Activated CD4-positive, alpha-beta memory T cell treated with anti-CD3 and anti-CD28 coated beads, Interleukin-2, amount 10 ng/mL, durations not matched to agents 7 days and 5 days (primary cell): ENCODE results near the gene UBXN1. TPM values are rescaled to one million over a fixed set of nuclear protein-coding genes. Genes with fewer than 3 reads are reported as not detected.

ENCODE experiments used
- CTCF ChIA-PET: fragments of 350-600 bp; sonication (Branson Sonifier 250); formaldehyde crosslinking; loops from one replicate; lab custom pipeline; 2021; ENCODE audit warnings: antibody characterized with exemption, inconsistent platforms; lab: Charles Lee
- POLR2A ChIA-PET: fragments of 350-600 bp; sonication (Branson Sonifier 250); formaldehyde crosslinking; loops from one replicate; lab custom pipeline; 2021; ENCODE audit warnings: antibody characterized with exemption; lab: Charles Lee
- DNase-seq: peaks from one replicate; pipeline ENCODE4 v3.0.0-alpha.2; 2020
- H3K27ac Mint-ChIP-seq: one replicate; pipeline ENCODE4 v1.8.0; 2021; ENCODE audit warnings: mild to moderate bottlenecking, mixed read lengths
- H3K27me3 Mint-ChIP-seq: one replicate; pipeline ENCODE4 v1.8.0; 2021; ENCODE audit warnings: mixed read lengths
- H3K36me3 Mint-ChIP-seq: one replicate; pipeline ENCODE4 v1.8.0; 2021; ENCODE audit warnings: low read depth, mixed read lengths
- H3K4me1 Mint-ChIP-seq: one replicate; pipeline ENCODE4 v1.8.0; 2021; ENCODE audit warnings: mixed read lengths
- H3K4me3 Mint-ChIP-seq: one replicate; pipeline ENCODE4 v1.8.0; 2021; ENCODE audit warnings: mild to moderate bottlenecking, mixed read lengths
- H3K9me3 Mint-ChIP-seq: one replicate; pipeline ENCODE4 v1.8.0; 2021; ENCODE audit warnings: mixed read lengths
- total RNA-seq, 2 experiments: library from RNA; stranded (reverse); gene quantifications; one replicate each; pipeline ENCODE4 v1.2.3, GENCODE V29; 2021

UBXN1 gene
- total RNA-seq, 2 experiments from 2014 or later, result 135 to 139 TPM

- Mint-ChIP-seq H3K4me1 (peaks cover 68% of the 10 kb centered on the region), H3K36me3 (peaks cover 53% of the 10 kb centered on the region), H3K27me3 (no peaks in the 10 kb centered on the region), H3K27ac (peak overlapping the region; percentile 91), H3K9me3 (no peaks in the 10 kb centered on the region), H3K4me3 (peak overlapping the region; percentile 91)
- CTCF ChIA-PET, result interaction anchor here (1.0 to 2.6 kb wide), 12 partner anchors 8 to 277 kb away, joined by 3 to 13 read pairs (median 4); partner anchors contain the start of genes EEF1G, SLC3A2 and TUT1
- POLR2A ChIA-PET, result interaction anchor here (0.7 to 9.6 kb wide), 35 partner anchors 8 to 210 kb away, joined by 3 to 73 read pairs (median 8); partner anchors contain the start of genes B3GAT3, BSCL2, EEF1G and GANAB
- DNase-seq, result no peak
Measured at GRCh38 chr11:62671236-62671607, 7.7 kb downstream of the UBXN1 start.

GRCh38 chr11:62669420-62670161 lies 9.3 kb downstream of the UBXN1 start:
- POLR2A ChIA-PET, result interaction anchor here (1.1 to 9.6 kb wide), 13 partner anchors 9 to 186 kb away, joined by 3 to 192 read pairs (median 32); partner anchors contain the start of genes BSCL2, EEF1G, GANAB and GNG3
- no peaks in the 10 kb centered on the region for H3K9me3 Mint-ChIP-seq
- H3K27ac Mint-ChIP-seq, result peak overlapping the region; percentile 91
- H3K27me3 Mint-ChIP-seq, result no peaks in the 10 kb centered on the region
- H3K4me3 Mint-ChIP-seq, result peak overlapping the region; percentile 91
- no peak for DNase-seq
- H3K36me3 Mint-ChIP-seq, result peaks cover 57% of the 10 kb centered on the region
- CTCF ChIA-PET, result no interaction called here
- H3K4me1 Mint-ChIP-seq, result peaks cover 66% of the 10 kb centered on the region

- ChIA-PET CTCF (interaction anchor here (0.5 to 1.5 kb wide), 6 partner anchors 12 to 243 kb away, joined by 3 to 6 read pairs (median 4); no protein-coding TSS in a partner anchor), POLR2A (interaction anchor here (0.7 to 9.6 kb wide), 21 partner anchors 11 to 1650 kb away, joined by 3 to 212 read pairs (median 6); partner anchors contain the start of genes B3GAT3, EEF1G, EML3 and GANAB)
- peaks cover 58% of the 10 kb centered on the region for H3K36me3 Mint-ChIP-seq
- no peaks in the 10 kb centered on the region for H3K9me3 Mint-ChIP-seq
- no peaks in the 10 kb centered on the region for H3K27me3 Mint-ChIP-seq
- H3K27ac Mint-ChIP-seq, result peak overlapping the region; percentile 88
- H3K4me3 Mint-ChIP-seq, result peak overlapping the region; percentile 93
- no peak for DNase-seq
- H3K4me1 Mint-ChIP-seq, result peaks cover 63% of the 10 kb centered on the region
Measured at GRCh38 chr11:62667460-62667859, 11.4 kb downstream of the UBXN1 start.

GRCh38 chr11:62666259-62666926 lies 12.5 kb downstream of the UBXN1 start:
- peaks cover 61% of the 10 kb centered on the region for H3K4me1 Mint-ChIP-seq
- POLR2A ChIA-PET, result interaction anchor here (0.6 to 9.6 kb wide), 34 partner anchors 8 to 1651 kb away, joined by 3 to 212 read pairs (median 10); partner anchors contain the start of genes B3GAT3, BSCL2, EEF1G and EML3
- H3K36me3 Mint-ChIP-seq, result peaks cover 57% of the 10 kb centered on the region
- peak overlapping the region; percentile 88 for H3K27ac Mint-ChIP-seq
- CTCF ChIA-PET, result interaction anchor here (0.7 to 2.8 kb wide), 4 partner anchors 11 to 75 kb away, joined by 3 to 16 read pairs (median 8); partner anchors contain the start of gene TUT1
- peak overlapping the region; percentile 93 for H3K4me3 Mint-ChIP-seq
- H3K9me3 Mint-ChIP-seq, result no peaks in the 10 kb centered on the region
- H3K27me3 Mint-ChIP-seq, result no peaks in the 10 kb centered on the region
- DNase-seq, result peak; percentile 31

- POLR2A ChIA-PET, result interaction anchor here (0.6 to 9.6 kb wide), 58 partner anchors 8 to 329 kb away, joined by 3 to 212 read pairs (median 7); partner anchors contain the start of genes AHNAK, ASRGL1, B3GAT3 and BSCL2
- Mint-ChIP-seq H3K36me3 (peaks cover 53% of the 10 kb centered on the region), H3K9me3 (no peaks in the 10 kb centered on the region), H3K4me3 (peak overlapping the region; percentile 93), H3K27ac (peak overlapping the region; percentile 88), H3K4me1 (peaks cover 57% of the 10 kb centered on the region), H3K27me3 (no peaks in the 10 kb centered on the region)
- DNase-seq, result peak; percentile 68
- CTCF ChIA-PET, result interaction anchor here (0.5 to 2.8 kb wide), 25 partner anchors 9 to 241 kb away, joined by 3 to 16 read pairs (median 6); partner anchors contain the start of genes B3GAT3, EEF1G, INTS5 and ROM1
Measured at GRCh38 chr11:62665599-62666258, 13.1 kb downstream of the UBXN1 start.

GRCh38 chr11:62665075-62665598 lies 13.7 kb downstream of the UBXN1 start, which contains the start of the genes C11orf98 and CSKMT:
Gene C11orf98, minus strand, starts transcription at chr11:62665210. Its CDS starts 41 bp downstream, at chr11:62665169.
Gene CSKMT, plus strand, starts transcription at chr11:62665312. Its CDS starts 568 bp downstream, at chr11:62665880.
- POLR2A ChIA-PET, result interaction anchor here (0.7 to 9.6 kb wide), 66 partner anchors 9 to 328 kb away, joined by 3 to 212 read pairs (median 5); partner anchors contain the start of genes AHNAK, ASRGL1, B3GAT3 and BSCL2
- CTCF ChIA-PET, result interaction anchor here (0.5 to 2.8 kb wide), 27 partner anchors 8 to 263 kb away, joined by 3 to 16 read pairs (median 6); partner anchors contain the start of genes B3GAT3, EEF1G, INTS5 and ROM1
- Mint-ChIP-seq H3K9me3 (no peaks in the 10 kb centered on the region), H3K4me1 (peaks cover 52% of the 10 kb centered on the region), H3K4me3 (peak within 1 kb of the TSS; percentile 93), H3K36me3 (peaks cover 51% of the 10 kb centered on the region), H3K27ac (peak within 1 kb of the TSS; percentile 88), H3K27me3 (no peaks in the 10 kb centered on the region)
- DNase-seq, result peak; percentile 96

GRCh38 chr11:62664405-62665074 lies 14.3 kb downstream of the UBXN1 start:
- DNase-seq, result peak; percentile 59
- Mint-ChIP-seq H3K27ac (peak overlapping the region; percentile 88), H3K9me3 (no peaks in the 10 kb centered on the region), H3K27me3 (no peaks in the 10 kb centered on the region), H3K4me1 (peaks cover 46% of the 10 kb centered on the region), H3K4me3 (peak overlapping the region; percentile 93), H3K36me3 (peaks cover 47% of the 10 kb centered on the region)
- ChIA-PET CTCF (interaction anchor here (0.7 to 2.8 kb wide), 25 partner anchors 8 to 263 kb away, joined by 3 to 16 read pairs (median 6); partner anchors contain the start of genes B3GAT3, EEF1G, INTS5 and ROM1), POLR2A (interaction anchor here (0.6 to 9.6 kb wide), 66 partner anchors 7 to 327 kb away, joined by 3 to 212 read pairs (median 5); partner anchors contain the start of genes AHNAK, ASRGL1, B3GAT3 and BSCL2)

GRCh38 chr11:62656796-62657429 lies 22.0 kb downstream of the UBXN1 start:
- CTCF ChIA-PET, result interaction anchor here (1.0 to 1.4 kb wide), 4 partner anchors 8 to 114 kb away, joined by 3 to 4 read pairs (median 3); partner anchors contain the start of genes C11orf98 and CSKMT
- Mint-ChIP-seq H3K4me3 (no peak overlapping the region), H3K9me3 (no peaks in the 10 kb centered on the region), H3K36me3 (peaks cover 8% of the 10 kb centered on the region), H3K27me3 (no peaks in the 10 kb centered on the region), H3K4me1 (peaks cover 19% of the 10 kb centered on the region), H3K27ac (no peak overlapping the region)
- no peak for DNase-seq
- POLR2A ChIA-PET, result interaction anchor here (0.7 to 5.9 kb wide), 10 partner anchors 8 to 184 kb away, joined by 3 to 212 read pairs (median 4); partner anchors contain the start of genes C11orf98, CSKMT, EML3 and GANAB

- Mint-ChIP-seq H3K27ac (peak overlapping the region; percentile 34), H3K4me3 (peak overlapping the region; percentile 49), H3K36me3 (peaks cover 13% of the 10 kb centered on the region), H3K9me3 (no peaks in the 10 kb centered on the region), H3K27me3 (no peaks in the 10 kb centered on the region), H3K4me1 (peaks cover 32% of the 10 kb centered on the region)
- DNase-seq, result no peak
- ChIA-PET CTCF (interaction anchor here (0.6 to 2.7 kb wide), 5 partner anchors 9 to 86 kb away, joined by 3 to 16 read pairs (median 5); partner anchors contain the start of genes C11orf98, CSKMT and TUT1), POLR2A (interaction anchor here (1.1 to 5.9 kb wide), 14 partner anchors 8 to 187 kb away, joined by 3 to 212 read pairs (median 6); partner anchors contain the start of genes B3GAT3, C11orf98, CSKMT and GANAB)
Measured at GRCh38 chr11:62654297-62654696, 24.6 kb downstream of the UBXN1 start.
